WTC11 (cell line): Measurements from ENCODE around the gene RTF2. TPM values are rescaled to one million over a fixed set of nuclear protein-coding genes. Genes with fewer than 3 reads are reported as not detected.

Source experiments
- ATAC-seq: fragments of 200-7000 bp; cut with Tn5 transposase; 2 replicates; pipeline ENCODE4 v1.10.0; 2021; ENCODE audit warnings: mild to moderate bottlenecking, moderate library complexity
- CTCF ChIA-PET: fragments of 300-600 bp; sonication (Branson Sonifier 250); formaldehyde crosslinking; loops from one replicate; lab custom pipeline; 2021; ENCODE audit warnings: antibody characterized with exemption; lab: Charles Lee
- POLR2A ChIA-PET: fragments of 350-600 bp; sonication (Branson Sonifier 250); formaldehyde crosslinking; loops from one replicate; lab custom pipeline; 2021; ENCODE audit warnings: antibody characterized with exemption; lab: Charles Lee
- DNase-seq: peaks from one replicate; pipeline ENCODE4 v3.0.0; 2021; ENCODE audit warnings: low spot score
- H3K27ac Mint-ChIP-seq: 2 replicates; pipeline ENCODE4 v1.8.0; 2021; ENCODE audit warnings: mixed read lengths
- H3K27me3 Mint-ChIP-seq: 2 replicates; pipeline ENCODE4 v1.8.0; 2021; ENCODE audit warnings: low read depth, mild to moderate bottlenecking, moderate library complexity, mixed read lengths
- H3K36me3 Mint-ChIP-seq: 2 replicates; pipeline ENCODE4 v1.8.0; 2021; ENCODE audit warnings: mixed read lengths
- H3K4me1 Mint-ChIP-seq: 2 replicates; pipeline ENCODE4 v1.8.0; 2022; ENCODE audit warnings: mixed read lengths
- H3K4me3 Mint-ChIP-seq: 2 replicates; pipeline ENCODE4 v1.8.0; 2021; ENCODE audit warnings: mild to moderate bottlenecking, moderate library complexity, mixed read lengths
- H3K9me3 Mint-ChIP-seq: 2 replicates; pipeline ENCODE4 v1.8.0; 2021; ENCODE audit warnings: mixed read lengths
- AR ChIP-seq: fragments of 250-450 bp; sonication (Bioruptor Pico); IDR thresholded peaks from 2 replicates; pipeline ENCODE4 v1.9.0; 2021; ENCODE audit warnings: mild to moderate bottlenecking
- ATF1 ChIP-seq: sonication (generic); formaldehyde crosslinking; IDR thresholded peaks from 2 replicates; pipeline ENCODE4 v1.8.1; 2023; ENCODE audit warnings: mild to moderate bottlenecking, moderate library complexity, missing genetic modification reagents
- CBFB ChIP-seq: sonication (generic); formaldehyde crosslinking; IDR thresholded peaks from 2 replicates; pipeline ENCODE4 v1.8.1; 2022; ENCODE audit warnings: mild to moderate bottlenecking, low read depth, missing genetic modification reagents
- CREB1 ChIP-seq: sonication (generic); formaldehyde crosslinking; IDR thresholded peaks from 2 replicates; pipeline ENCODE4 v1.8.0; 2023; ENCODE audit warnings: mild to moderate bottlenecking, missing genetic modification reagents
- ELF4 ChIP-seq: sonication (generic); formaldehyde crosslinking; IDR thresholded peaks from 2 replicates; pipeline ENCODE4 v1.8.1; 2022; ENCODE audit warnings: low read depth, mild to moderate bottlenecking, moderate library complexity, missing genetic modification reagents
- FOXP4 ChIP-seq: sonication (generic); formaldehyde crosslinking; IDR thresholded peaks from 2 replicates; pipeline ENCODE4 v1.8.0; 2022; ENCODE audit warnings: mild to moderate bottlenecking, missing genetic modification reagents
- GRHL2 ChIP-seq: fragments of 250-450 bp; sonication (Bioruptor Pico); IDR thresholded peaks from 2 replicates; pipeline ENCODE4 v1.8.0; 2022; ENCODE audit warnings: mild to moderate bottlenecking, moderate library complexity; ENCODE audit not compliant: insufficient replicate concordance, severe bottlenecking
- GTF2I ChIP-seq: fragments of 250-450 bp; sonication (Bioruptor Pico); conservative IDR thresholded peaks from 2 replicates; pipeline ENCODE4 v1.4.0; 2021; ENCODE audit warnings: mild to moderate bottlenecking
- HMGA2 ChIP-seq: fragments of 250-450 bp; sonication (Bioruptor Pico); IDR thresholded peaks from 2 replicates; pipeline ENCODE4 v1.4.0; 2021; ENCODE audit warnings: mild to moderate bottlenecking, moderate library complexity
- JUN ChIP-seq: sonication (generic); formaldehyde crosslinking; IDR thresholded peaks from 2 replicates; pipeline ENCODE4 v1.8.0; 2023; ENCODE audit warnings: mild to moderate bottlenecking, missing genetic modification reagents
- KAT7 ChIP-seq: sonication (generic); formaldehyde crosslinking; IDR thresholded peaks from 2 replicates; pipeline ENCODE4 v1.8.1; 2023; ENCODE audit warnings: missing genetic modification reagents, mild to moderate bottlenecking, borderline replicate concordance
- NR2C2 ChIP-seq: sonication (generic); formaldehyde crosslinking; IDR thresholded peaks from 2 replicates; pipeline ENCODE4 v1.8.0; 2022; ENCODE audit warnings: mild to moderate bottlenecking, missing genetic modification reagents
- OVOL2 ChIP-seq: fragments of 250-450 bp; sonication (Bioruptor Pico); IDR thresholded peaks from 2 replicates; pipeline ENCODE4 v1.9.0; 2021; ENCODE audit warnings: mild to moderate bottlenecking, borderline replicate concordance
- PREB ChIP-seq: sonication (generic); formaldehyde crosslinking; IDR thresholded peaks from 2 replicates; pipeline ENCODE4 v1.8.1; 2022; ENCODE audit warnings: mild to moderate bottlenecking, missing genetic modification reagents, moderate library complexity, borderline replicate concordance
- ZBTB21 ChIP-seq: sonication (generic); formaldehyde crosslinking; IDR thresholded peaks from 2 replicates; pipeline ENCODE4 v1.8.1; 2023; ENCODE audit warnings: mild to moderate bottlenecking, missing genetic modification reagents, borderline replicate concordance
- ZMAT4 ChIP-seq: fragments of 250-450 bp; sonication (Bioruptor Pico); IDR thresholded peaks from 2 replicates; pipeline ENCODE4 v1.9.0; 2021; ENCODE audit warnings: mild to moderate bottlenecking
- ZNF281 ChIP-seq: sonication (generic); formaldehyde crosslinking; IDR thresholded peaks from 2 replicates; pipeline ENCODE4 v1.8.0; 2023; ENCODE audit warnings: mild to moderate bottlenecking, missing genetic modification reagents
- ZNF317 ChIP-seq: sonication (generic); formaldehyde crosslinking; IDR thresholded peaks from 2 replicates; pipeline ENCODE4 v1.8.1; 2023; ENCODE audit warnings: low read depth, mild to moderate bottlenecking, moderate library complexity, missing genetic modification reagents, borderline replicate concordance
- total RNA-seq: library from RNA; stranded (reverse); gene quantifications from 3 replicates; pipeline ENCODE4 v1.2.3, GENCODE V29; 2021

The RTF2 gene
- total RNA-seq, 1 experiment from 2014 or later = 46.3 TPM

DNA sequence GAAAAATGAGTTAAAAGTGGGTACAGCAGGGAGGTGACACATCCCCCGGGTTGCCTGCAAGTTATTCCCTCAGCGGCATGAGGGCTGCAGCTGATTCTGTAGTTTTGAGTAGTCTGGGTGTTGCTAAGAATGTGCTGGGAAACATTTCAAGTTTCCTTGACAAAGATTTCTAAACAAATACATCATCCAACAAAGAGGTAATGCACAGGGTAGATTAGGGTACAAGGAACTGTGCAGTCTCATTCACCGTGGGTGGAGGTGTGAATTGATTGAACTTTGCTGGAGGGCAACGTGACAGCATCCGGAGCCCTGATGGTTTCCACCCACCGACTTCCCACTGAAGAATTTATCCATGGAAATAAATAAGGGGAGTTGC, 34.6 kb upstream of the RTF2 start:
- CTCF ChIA-PET = no interaction called here
- ATAC-seq (no peak), DNase-seq (no peak)
- TF ChIP-seq ZMAT4 (no peak), ZNF281 (CRISPR knock-in tag) (no peak)
- H3K36me3 Mint-ChIP-seq = no peaks in the 10 kb centered on the region
- H3K4me1 Mint-ChIP-seq = no peaks in the 10 kb centered on the region
- POLR2A ChIA-PET = no interaction called here
- no peaks in the 10 kb centered on the region for H3K9me3 Mint-ChIP-seq
- H3K27me3 Mint-ChIP-seq = peaks cover 8% of the 10 kb centered on the region; the same call in 1 of the 2 replicates
- no peak overlapping the region for H3K4me3 Mint-ChIP-seq
- no peak overlapping the region for H3K27ac Mint-ChIP-seq

GRCh38 chr20:56437196-56437960, 31.0 kb upstream of the RTF2 start:
- no peak for ATAC-seq
- Mint-ChIP-seq H3K4me3 (no peak overlapping the region), H3K36me3 (no peaks in the 10 kb centered on the region), H3K27me3 (peaks cover 8% of the 10 kb centered on the region; the same call in 1 of the 2 replicates), H3K9me3 (no peaks in the 10 kb centered on the region), H3K4me1 (no peaks in the 10 kb centered on the region), H3K27ac (no peak overlapping the region)
- POLR2A ChIA-PET = no interaction called here
- TF ChIP-seq PREB (CRISPR knock-in tag) (no peak), HMGA2 (no peak), JUN (CRISPR knock-in tag) (no peak), GRHL2 (CRISPR knock-in tag) (no peak), OVOL2 (CRISPR knock-in tag) (no peak), AR (CRISPR knock-in tag) (no peak), ZBTB21 (CRISPR knock-in tag) (no peak), KAT7 (no peak), ATF1 (CRISPR knock-in tag) (no peak), NR2C2 (CRISPR knock-in tag) (no peak), ELF4 (no peak), ZNF317 (CRISPR knock-in tag) (no peak), CREB1 (CRISPR knock-in tag) (no peak), ZMAT4 (no peak), ZNF281 (CRISPR knock-in tag) (no peak), FOXP4 (CRISPR knock-in tag) (no peak), GTF2I (CRISPR knock-in tag) (no peak), CBFB (CRISPR knock-in tag) (no peak)
- CTCF ChIA-PET = interaction anchor here (0.7 to 1.5 kb wide), 2 partner anchors 24 to 430 kb away, joined by 3 to 7 read pairs; no protein-coding TSS in a partner anchor
- no peak for DNase-seq
